Left lung (tissue), 10 donors: ENCODE results near the gene DCAF10. TPM values are rescaled to one million over a fixed set of nuclear protein-coding genes. Genes with fewer than 3 reads are reported as not detected.
"Not testable (repeated sequence)": the region's sequence is repeated elsewhere in the genome, so short reads cannot be mapped to it uniquely, and the experiment has no call there.

Experiments
- ATAC-seq: fragments of 200-7000 bp; cut with Tn5 transposase; one replicate; pipeline ENCODE4 v1.9.1; 2020; ENCODE audit warnings: moderate library complexity
- DNase-seq, 4 donors: peaks; one replicate each; pipeline ENCODE4 v3.0.0-alpha.2; 2013 to 2020
- H3K27ac ChIP-seq, 2 donors: fragments of 200-600 bp; sonication (generic) in 1 of 2; one replicate each; pipeline versions ENCODE4 v1.5.0 to v1.8.0; 2020 to 2021
- H3K27me3 ChIP-seq, 2 donors: fragments of 200-600 bp; sonication (generic) in 1 of 2; one replicate each; pipeline versions ENCODE4 v1.5.0 to v1.8.0; 2020 to 2021
- H3K36me3 ChIP-seq, 2 donors: fragments of 200-600 bp; sonication (generic) in 1 of 2; one replicate each; pipeline versions ENCODE4 v1.5.0 to v1.8.0; 2020 to 2021
- H3K4me1 ChIP-seq, 2 donors: fragments of 200-600 bp; one replicate each; pipeline ENCODE4 v1.8.0; 2021
- H3K4me3 ChIP-seq, 2 donors: fragments of 200-600 bp; sonication (generic) in 1 of 2; one replicate each; pipeline versions ENCODE4 v1.5.0 to v1.8.0; 2020 to 2021; ENCODE audit warnings: mild to moderate bottlenecking in 1 of 2
- H3K9me3 ChIP-seq, 2 donors: fragments of 200-600 bp; sonication (generic) in 1 of 2; one replicate each; pipeline versions ENCODE4 v1.5.0 to v1.8.0; 2020 to 2021
- CTCF ChIP-seq, 2 donors: fragments of 200-600 bp; sonication (generic) in 1 of 2; IDR thresholded peaks; one replicate each; pipeline versions ENCODE4 v1.5.0 to v1.8.0; 2021; ENCODE audit warnings: antibody characterized with exemption in 2 of 2
- intact Hi-C, 2 donors: fragments of 100-400 bp; cut with DNase I; formaldehyde crosslinking; loops; one replicate each; pipeline versions ENCODE4 v1.11.2 to v1.14.2; 2022
- polyA plus RNA-seq, 6 donors: library from polyadenylated mRNA; unstranded; fragments of 120-200 nt; gene quantifications; one replicate each; pipeline ENCODE4 v1.2.1, GENCODE V29; 2013; ENCODE audit not compliant: insufficient read length in 6 of 6
- total RNA-seq, 2 donors: library from RNA; stranded (reverse); fragmentation: NEBNext Ultra II Directional; extraction: Animal tissue kit (Norgen Biotek cat#: 25700); gene quantifications; one replicate each; pipeline ENCODE4 v1.2.1, GENCODE V29; 2021
- donor health status: DM: no; HTN: yes; CAD: no.
- donor health status: DM: no; HTN: no; CAD: no.

The DCAF10 gene
- total and polyA plus RNA-seq, 8 donors, result 24.8 to 37.3 (median 31.0) TPM

- no peak for TF ChIP-seq CTCF (IDR thresholded peaks at IDR 0.05)
- H3K27ac ChIP-seq, result no peak overlapping the region
- ATAC-seq (no peak), DNase-seq (no peak)
- H3K9me3 ChIP-seq, result no peaks in the 10 kb centered on the region
- no peaks in the 10 kb centered on the region for H3K4me1 ChIP-seq
- no peaks in the 10 kb centered on the region for H3K27me3 ChIP-seq
- peaks cover 0 to 44% of the 10 kb centered on the region in 2 donors for H3K36me3 ChIP-seq
- no peak overlapping the region for H3K4me3 ChIP-seq
- intact Hi-C loops, result no loop called here
Observed at GRCh38 chr9:37820142-37820541, 19.5 kb downstream of the DCAF10 start.

DNA sequence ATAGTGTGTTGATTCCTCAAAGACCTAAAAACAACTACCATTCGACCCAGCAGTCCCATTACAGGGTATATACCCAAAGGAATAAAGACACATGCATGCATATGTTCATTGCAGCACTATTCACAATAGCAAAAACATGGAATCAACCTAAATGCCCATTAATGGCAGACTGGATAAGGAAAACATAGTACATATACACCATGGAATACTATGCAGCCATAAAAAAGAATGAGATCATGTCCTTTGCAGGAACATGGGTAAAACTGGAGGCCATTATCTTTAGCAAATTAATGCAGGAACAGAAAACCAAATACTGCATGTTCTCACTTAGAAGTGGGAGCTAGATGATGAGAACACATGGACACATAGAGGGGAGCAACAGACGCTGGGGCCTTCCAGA is 24.6 kb downstream of the DCAF10 start:
- ATAC-seq, H3K4me1 ChIP-seq, H3K9me3 ChIP-seq, DNase-seq, H3K27me3 ChIP-seq, H3K4me3 ChIP-seq, H3K27ac ChIP-seq, intact Hi-C loops: not testable (repeated sequence)
- H3K36me3 ChIP-seq, result peaks cover 0 to 67% of the 10 kb centered on the region in 2 donors

DNA sequence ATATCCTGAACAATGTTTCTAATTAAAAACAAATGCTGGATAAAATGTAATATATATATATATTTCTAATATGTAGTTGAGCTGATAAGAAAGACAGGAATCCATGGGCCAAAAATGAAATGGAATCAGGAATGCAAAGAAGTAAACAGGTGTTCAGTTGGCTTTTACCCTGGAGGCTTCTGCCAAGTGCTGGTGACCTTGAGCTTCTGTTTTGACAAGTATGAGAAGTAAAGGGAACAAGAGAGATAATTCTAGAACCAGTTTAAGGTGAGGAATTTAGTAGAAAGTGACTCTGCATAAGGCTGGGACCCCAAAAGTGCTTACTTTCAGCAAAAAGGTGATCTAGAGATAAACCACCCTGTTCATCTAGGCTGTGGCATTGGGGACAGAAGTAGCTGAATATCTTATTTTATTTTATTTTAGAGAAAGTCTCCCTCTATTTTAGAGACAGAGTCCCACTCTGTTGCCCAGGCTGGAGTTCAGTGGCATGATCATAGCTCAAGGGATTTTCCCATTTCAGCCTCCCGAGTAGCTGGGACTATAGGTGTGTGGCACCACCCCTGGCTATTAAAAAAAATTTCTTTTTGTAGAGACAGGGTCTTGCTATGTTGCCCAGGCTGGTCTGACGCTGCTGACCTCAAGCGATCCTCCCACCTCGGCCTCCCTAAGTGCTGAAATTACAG is 27.0 kb downstream of the DCAF10 start:
- Histone ChIP-seq H3K4me1 (no peaks in the 10 kb centered on the region), H3K9me3 (no peaks in the 10 kb centered on the region), H3K4me3 (no peak overlapping the region), H3K36me3 (peaks cover 0 to 45% of the 10 kb centered on the region in 2 donors), H3K27ac (no peak overlapping the region), H3K27me3 (no peaks in the 10 kb centered on the region)
- TF ChIP-seq CTCF (IDR thresholded peaks at IDR 0.05), result no peak
- intact Hi-C loops, result no loop called here
- ATAC-seq (no peak), DNase-seq (no peak)

GRCh38 chr9:37835821-37836220 is 35.2 kb downstream of the DCAF10 start:
- peak in 1 of 4 donors; percentile 48 for DNase-seq
- Histone ChIP-seq H3K27ac (no peak overlapping the region), H3K4me3 (no peak overlapping the region), H3K36me3 (peaks cover 0 to 23% of the 10 kb centered on the region in 2 donors), H3K4me1 (no peaks in the 10 kb centered on the region), H3K9me3 (no peaks in the 10 kb centered on the region), H3K27me3 (no peaks in the 10 kb centered on the region)
- intact Hi-C loops, result no loop called here
- no peak for TF ChIP-seq CTCF (IDR thresholded peaks at IDR 0.05)
- no peak for ATAC-seq

GRCh38 chr9:37836386-37836785 is 35.8 kb downstream of the DCAF10 start:
- peaks cover 0 to 23% of the 10 kb centered on the region in 2 donors for H3K36me3 ChIP-seq
- no peak overlapping the region for H3K27ac ChIP-seq
- H3K27me3 ChIP-seq, result no peaks in the 10 kb centered on the region
- intact Hi-C loops, result no loop called here
- H3K4me1 ChIP-seq, result no peaks in the 10 kb centered on the region
- no peak for TF ChIP-seq CTCF (IDR thresholded peaks at IDR 0.05)
- no peak overlapping the region for H3K4me3 ChIP-seq
- no peak for ATAC-seq
- no peak for DNase-seq
- H3K9me3 ChIP-seq, result no peaks in the 10 kb centered on the region
